IMR-90 (cell line): ENCODE data around the gene C1QTNF5. TPM values are rescaled to one million over a fixed set of nuclear protein-coding genes. Genes with fewer than 3 reads are reported as not detected.

ENCODE experiments used
- ATAC-seq: fragments of 200-7000 bp; cut with Tn5 transposase; 2 replicates; pipeline ENCODE4 v1.9.1; 2020; ENCODE audit warnings: low read depth, mild to moderate bottlenecking, moderate library complexity
- BruUV-seq: library from RNA; stranded (reverse); fragments of 400-500 nt; replicated peaks from 2 replicates; lab custom pipeline; 2021; lab: Mats Ljungman, UMichigan
- CTCF ChIA-PET: fragments of 300-600 bp; formaldehyde crosslinking; extraction: SDS; loops from one replicate; lab custom pipeline; 2021; ENCODE audit warnings: antibody characterized with exemption; lab: Yijun Ruan, JAX
- POLR2A ChIA-PET: fragments of 300-600 bp; sonication (Branson Sonifier 250); formaldehyde crosslinking; loops from one replicate; lab custom pipeline; 2022; ENCODE audit warnings: antibody characterized with exemption; ENCODE audit not compliant: unreplicated experiment; lab: Charles Lee
- DNase-seq: peaks from one replicate; pipeline ENCODE4 v3.0.0; 2013
- H2AFZ ChIP-seq: replicated peaks from 2 replicates; pipeline ENCODE3; 2013; ENCODE audit warnings: low read length, mild to moderate bottlenecking; ENCODE audit not compliant: poor library complexity
- H2AK5ac ChIP-seq: 2 replicates; pipeline ENCODE4 v1.6.1; 2013; ENCODE audit warnings: low read depth, low read length, inconsistent platforms
- H2AK9ac ChIP-seq: replicated peaks from 2 replicates; pipeline ENCODE3; 2013; ENCODE audit warnings: mild to moderate bottlenecking, low read depth, low read length, moderate library complexity; ENCODE audit not compliant: poor library complexity
- H2BK120ac ChIP-seq: 2 replicates; pipeline ENCODE4 v1.6.1; 2013; ENCODE audit warnings: low read depth, low read length, inconsistent platforms
- H2BK15ac ChIP-seq: 3 replicates; pipeline ENCODE4 v1.6.1; 2013; ENCODE audit warnings: low read depth, low read length, inconsistent platforms
- H2BK20ac ChIP-seq: 2 replicates; pipeline ENCODE4 v1.6.1; 2013; ENCODE audit warnings: low read depth, mild to moderate bottlenecking, inconsistent platforms, low read length, moderate library complexity
- H2BK5ac ChIP-seq: 2 replicates; pipeline ENCODE4 v1.6.1; 2013; ENCODE audit warnings: mild to moderate bottlenecking, low read depth, low read length, inconsistent platforms; ENCODE audit not compliant: poor library complexity, severe bottlenecking
- H3K14ac ChIP-seq: replicated peaks from 2 replicates; pipeline ENCODE4 v1.6.1; 2013; ENCODE audit warnings: low read depth, low read length, inconsistent platforms
- H3K18ac ChIP-seq: 2 replicates; pipeline ENCODE4 v1.6.1; 2013; ENCODE audit warnings: low read depth, low read length, control low read depth
- H3K23ac ChIP-seq: 2 replicates; pipeline ENCODE4 v1.6.1; 2013; ENCODE audit warnings: low read depth, low read length, inconsistent platforms
- H3K27ac ChIP-seq: 2 replicates; pipeline ENCODE4 v1.5.1; 2013; ENCODE audit warnings: mild to moderate bottlenecking, control low read depth, low read length; ENCODE audit not compliant: insufficient read depth
- H3K27me3 ChIP-seq: 2 replicates; pipeline ENCODE4 v1.6.1; 2013; ENCODE audit warnings: low read length; ENCODE audit not compliant: control insufficient read depth, insufficient read depth
- H3K36me3 ChIP-seq: 2 replicates; pipeline ENCODE4 v1.6.1; 2013; ENCODE audit warnings: low read length, mixed read lengths; ENCODE audit not compliant: control insufficient read depth, insufficient read depth
- H3K4ac ChIP-seq: 2 replicates; pipeline ENCODE4 v1.6.1; 2013; ENCODE audit warnings: low read depth, low read length, inconsistent platforms
- H3K4me1 ChIP-seq: 2 replicates; pipeline ENCODE4 v1.6.1; 2013; ENCODE audit warnings: low read length, mixed read lengths; ENCODE audit not compliant: control insufficient read depth, insufficient read depth
- H3K4me2 ChIP-seq: 2 replicates; pipeline ENCODE4 v1.6.1; 2013; ENCODE audit warnings: low read depth, mild to moderate bottlenecking, control low read depth, low read length, moderate library complexity
- H3K4me3 ChIP-seq: 2 replicates; pipeline ENCODE4 v1.5.1; 2013; ENCODE audit warnings: low read depth, mild to moderate bottlenecking, control low read depth, low read length, moderate library complexity; ENCODE audit not compliant: insufficient read depth
- H3K56ac ChIP-seq: 2 replicates; pipeline ENCODE4 v1.6.1; 2013; ENCODE audit warnings: low read length, inconsistent platforms; ENCODE audit not compliant: insufficient read depth; ENCODE audit errors: extremely low read depth
- H3K79me1 ChIP-seq, 2 experiments: 2 replicates each; pipeline ENCODE4 v1.6.1; 2013; ENCODE audit warnings: low read length in 2 of 2, inconsistent platforms in 1 of 2, low read depth in 1 of 2
- H3K9ac ChIP-seq: 2 replicates; pipeline ENCODE4 v1.6.1; 2013; ENCODE audit warnings: low read depth, low read length, control low read depth
- H3K9me1 ChIP-seq: 2 replicates; pipeline ENCODE4 v1.6.1; 2013; ENCODE audit warnings: low read length, inconsistent platforms; ENCODE audit not compliant: insufficient read depth
- H3K9me3 ChIP-seq: 2 replicates; pipeline ENCODE4 v1.6.1; 2013; ENCODE audit warnings: low read length; ENCODE audit not compliant: control insufficient read depth, insufficient read depth
- H4K20me1 ChIP-seq: 2 replicates; pipeline ENCODE4 v1.6.1; 2013; ENCODE audit warnings: low read length, inconsistent platforms; ENCODE audit not compliant: insufficient read depth
- H4K5ac ChIP-seq: 2 replicates; pipeline ENCODE4 v1.6.1; 2013; ENCODE audit warnings: mild to moderate bottlenecking, low read depth, low read length, control low read depth
- H4K8ac ChIP-seq, 2 experiments: 2 replicates each; pipeline ENCODE4 v1.6.1; 2013; ENCODE audit warnings: low read depth in 2 of 2, low read length in 2 of 2, control low read depth in 1 of 2, inconsistent platforms in 1 of 2
- H4K91ac ChIP-seq: 2 replicates; pipeline ENCODE4 v1.6.1; 2013; ENCODE audit warnings: low read depth, low read length, inconsistent platforms; ENCODE audit not compliant: insufficient read depth
- ELK1 ChIP-seq: fragments of 150-350 bp; IDR thresholded peaks from 2 replicates; pipeline ENCODE4 v1.6.1; 2016; ENCODE audit warnings: low read depth, mild to moderate bottlenecking, low read length, moderate library complexity, borderline replicate concordance
- MAZ ChIP-seq: IDR thresholded peaks from 2 replicates; pipeline ENCODE4 v1.6.1; 2012; ENCODE audit warnings: low read depth, mild to moderate bottlenecking, low read length, improper control_type of control experiment, moderate library complexity, borderline replicate concordance
- MXI1 ChIP-seq: IDR thresholded peaks from 2 replicates; pipeline ENCODE4 v1.6.1; 2012; ENCODE audit warnings: low read depth, mild to moderate bottlenecking, low read length, moderate library complexity, borderline replicate concordance
- POLR2A ChIP-seq: IDR thresholded peaks from 2 replicates; pipeline ENCODE4 v1.6.1; 2012; ENCODE audit warnings: mild to moderate bottlenecking, low read depth, low read length
- WGBS, 2 experiments: methylation state at CpG; one replicate each; pipeline versions ENCODE4 v1.1.5 to v1.1.7; 2013; ENCODE audit warnings: missing lambda C conversion rate in 2 of 2; ENCODE audit not compliant: insufficient read length in 1 of 2; ENCODE audit errors: extremely low coverage in 2 of 2; 5-methylcytosine and 5-hydroxymethylcytosine counted together
- dilution Hi-C: fragments of 300-500 bp; cut with HindIII; formaldehyde crosslinking; loops from one replicate; pipeline ENCODE4 v1.14.3; 2018; ENCODE audit warnings: low sequenced_read_pairs; ENCODE audit not compliant: unreplicated experiment
- in situ Hi-C: fragments of 300-500 bp; cut with MboI; formaldehyde crosslinking; loops from 3 replicates; pipeline ENCODE4 v1.14.3; 2019; ENCODE audit warnings: low sequenced_read_pairs, inconsistent platforms, mixed read lengths
- intact Hi-C: fragments of 100-400 bp; cut with micrococcal nuclease; formaldehyde crosslinking; loops from 2 replicates; pipeline ENCODE4 v1.10.0; 2022
- polyA plus RNA-seq, 3 experiments: library from polyadenylated mRNA; depleted of rRNA; stranded (reverse); fragments of >200 nt; gene quantifications; 2 replicates each; pipeline ENCODE4 v1.2.3, GENCODE V29; 2012; ENCODE audit warnings: low replicate concordance in 1 of 3
- total RNA-seq: library from RNA; depleted of rRNA; stranded (reverse); fragments of >200 nt; gene quantifications from 2 replicates; pipeline ENCODE4 v1.2.3, GENCODE V29; 2012

C1QTNF5 gene
- total and polyA plus RNA-seq, 2 of the 4 experiments (the other 2 are of a cell fraction) = 2.0 to 5.4 TPM

DNA sequence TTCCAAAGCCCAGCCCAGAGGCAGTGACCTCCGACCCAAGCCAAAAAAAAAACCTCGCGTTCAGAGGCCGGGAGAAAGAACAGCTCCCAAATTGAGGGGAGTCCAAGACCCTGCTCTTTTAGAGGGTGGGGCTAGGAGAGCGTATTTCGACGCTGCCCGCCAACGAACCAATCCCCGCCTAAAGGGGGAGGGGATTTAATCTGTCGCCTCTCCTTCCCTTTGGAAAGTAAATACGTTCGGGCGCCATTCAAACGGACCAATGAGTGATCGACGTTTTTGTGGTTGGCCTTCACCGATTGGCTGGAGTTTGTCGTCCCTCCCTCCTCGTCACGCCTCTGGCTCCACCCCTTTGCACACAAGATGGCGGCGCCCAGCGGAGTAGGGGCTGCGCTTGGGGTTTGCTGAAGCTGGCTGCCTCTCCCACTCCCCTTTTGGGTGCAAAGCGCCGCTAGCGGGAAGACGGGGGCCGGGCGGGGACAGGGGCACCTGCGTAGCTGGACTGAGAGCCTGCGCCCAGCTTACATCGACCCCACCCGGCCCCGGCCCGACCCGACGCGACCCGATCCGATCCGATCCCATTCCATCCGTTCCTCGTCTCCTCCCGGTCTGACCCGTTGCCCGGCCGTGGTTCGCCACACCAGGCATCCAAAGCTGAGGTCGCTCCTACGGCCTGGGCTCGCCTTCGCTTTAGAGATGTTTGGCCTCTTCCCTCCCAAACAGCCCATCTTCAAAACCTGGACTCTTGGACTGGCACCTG, 6.3 kb downstream of the C1QTNF5 start, which contains the start of gene RNF26:
RNF26 (plus strand) TSS at position 354 of the 757 bp plus-strand sequence. CDS start 596 bp downstream, outside the sequence.
- Histone ChIP-seq H3K27ac (peak within 1 kb of the TSS; percentile 79), H3K56ac (peak within 1 kb of the TSS; percentile 83), H2BK15ac (peak within 1 kb of the TSS; percentile 8; the same call in 1 of the 3 replicates), H4K8ac (peak within 1 kb of the TSS; percentile 68 to 86), H3K18ac (no peak within 1 kb of the TSS), H2AK9ac (peak within 1 kb of the TSS; percentile 94), H3K79me1 (peaks cover 15 to 35% of the 10 kb centered on the region in 2 experiments; a peak in 3 of 4 replicates), H3K9me1 (peaks cover 14% of the 10 kb centered on the region), H3K4ac (peak within 1 kb of the TSS; percentile 94), H3K27me3 (no peaks in the 10 kb centered on the region), H2BK20ac (no peak within 1 kb of the TSS), H3K4me2 (peak within 1 kb of the TSS; percentile 79), H2BK5ac (peak within 1 kb of the TSS; percentile 77), H3K9ac (peak within 1 kb of the TSS; percentile 90), H4K5ac (peak within 1 kb of the TSS; percentile 28), H4K20me1 (peaks cover 5% of the 10 kb centered on the region; the same call in 1 of the 2 replicates), H3K36me3 (peaks cover 2% of the 10 kb centered on the region; the same call in 1 of the 2 replicates), H3K23ac (peak within 1 kb of the TSS; percentile 60), H3K14ac (peak within 1 kb of the TSS; percentile 95), H3K4me3 (peak within 1 kb of the TSS; percentile 77), H3K4me1 (peaks cover 21% of the 10 kb centered on the region), H2AFZ (peak within 1 kb of the TSS; percentile 92), H2BK120ac (peak within 1 kb of the TSS; percentile 40), H2AK5ac (peak within 1 kb of the TSS; percentile 99), H4K91ac (peak within 1 kb of the TSS; percentile 91), H3K9me3 (no peaks in the 10 kb centered on the region)
- CTCF ChIA-PET = no interaction called here
- intact Hi-C loops = no loop called here
- POLR2A ChIA-PET = interaction anchor here (0.5 to 0.6 kb wide), 4 partner anchors 9 to 277 kb away, joined by 3 to 4 read pairs (median 4); partner anchors contain the start of gene HYOU1
- WGBS, 2 experiments = 0% methylated on average over 21 of the region's 54 CpGs; no CpG with 5 or more reads in 1 of the 2 experiments
- ATAC-seq (peak; percentile 64), DNase-seq (peak; percentile 98)
- BruUV-seq = TSS peak; percentile 83
- dilution Hi-C loops = no loop called here
- in situ Hi-C loops = no loop called here
- TF ChIP-seq MAZ = peak; percentile 60; the same call in 1 of the 2 replicates
- no peak for TF ChIP-seq ELK1
- peak; percentile 18; the same call in 1 of the 2 replicates for TF ChIP-seq MXI1
- TF ChIP-seq POLR2A = peak; percentile 75
